Astrocyte (in vitro differentiated cells and primary cell): Measurements from ENCODE around the gene ADCY1.
"Not testable (repeated sequence)": the region's sequence is repeated elsewhere in the genome, so short reads cannot be mapped to it uniquely, and the experiment has no call there.

ENCODE experiments used
- CTCF ChIP-seq: IDR thresholded peaks from 2 replicates; pipeline ENCODE4 v1.5.1; 2011; ENCODE audit warnings: low read depth, mild to moderate bottlenecking, inconsistent platforms, low read length, moderate library complexity; ENCODE audit not compliant: insufficient read depth
- EZH2 ChIP-seq: IDR thresholded peaks from 2 replicates; pipeline ENCODE4 v1.6.1; 2012; ENCODE audit warnings: mild to moderate bottlenecking, low read length, inconsistent platforms; ENCODE audit not compliant: insufficient read depth

GRCh38 chr7:45761545-45762205 lies 187.5 kb downstream of the ADCY1 start:
- TF ChIP-seq CTCF, EZH2: not testable (repeated sequence)
